GM21447 (cell line): ENCODE data around the gene IMPDH1.

ENCODE experiments used
- ATAC-seq: cut with Tn5 transposase; IDR thresholded peaks from one replicate; pipeline ENCODE4 v1.9.1; 2021; ENCODE audit not compliant: unreplicated experiment

IMPDH1 gene

DNA sequence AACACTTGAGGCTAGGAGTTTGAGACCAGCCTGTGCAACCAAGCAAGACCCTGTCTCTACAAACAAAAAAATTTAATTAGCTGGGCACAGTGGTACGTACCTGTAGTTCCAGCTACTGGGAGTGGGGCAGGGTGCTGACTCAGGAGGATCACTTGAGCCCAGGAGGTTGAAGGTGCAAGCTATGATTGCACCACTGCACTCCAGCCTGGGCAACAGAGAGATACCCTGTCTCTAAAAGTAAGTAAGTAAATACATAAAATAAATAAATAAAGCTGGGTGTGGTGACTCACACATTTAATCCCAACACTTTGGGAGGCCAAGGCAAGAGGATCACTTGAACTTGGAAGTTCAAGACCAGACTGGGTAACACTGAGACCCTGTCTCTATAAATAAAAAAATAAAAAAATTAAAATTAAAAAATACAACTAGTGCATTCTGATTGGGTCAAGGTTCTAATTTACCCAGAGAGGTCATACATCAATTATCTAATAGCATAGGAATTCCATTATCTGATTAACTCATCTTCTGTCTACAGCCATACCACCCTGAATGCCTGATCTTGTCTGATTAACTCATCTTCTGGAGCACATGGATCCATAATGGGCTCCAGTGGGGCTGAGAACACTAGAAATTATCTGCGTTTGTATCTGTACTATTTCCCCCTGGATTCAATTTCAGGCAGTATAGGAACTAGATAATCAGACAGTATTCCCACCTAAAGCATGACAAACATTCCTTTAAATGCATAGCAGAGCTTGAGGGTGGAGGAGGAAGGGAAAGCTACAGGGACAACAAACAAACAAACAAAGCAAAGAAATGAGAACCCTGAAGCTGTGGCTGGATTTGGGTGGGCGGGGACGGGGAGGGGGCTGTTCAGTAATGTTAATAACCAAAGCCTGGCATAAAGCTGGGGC lies 24.9 kb upstream of the IMPDH1 start:
- ATAC-seq = no peak

DNA sequence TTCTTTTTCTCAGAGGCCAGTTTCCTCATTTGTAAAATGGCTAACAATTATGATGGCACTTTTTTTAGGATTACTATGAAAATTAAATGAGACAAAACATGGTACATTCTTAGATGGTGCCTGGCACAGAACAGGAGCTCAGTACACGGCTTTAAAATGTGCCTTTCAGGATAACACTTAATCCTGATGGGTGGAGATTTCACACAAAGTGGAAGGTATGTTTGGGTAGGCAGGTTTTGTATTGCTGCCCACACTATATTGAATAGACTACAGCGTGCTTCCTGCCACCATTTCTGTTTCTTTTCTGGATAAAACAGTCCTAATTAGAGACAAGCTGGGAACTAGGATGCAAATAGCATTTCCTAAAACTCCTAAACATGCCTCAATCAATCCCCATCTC lies 22.0 kb upstream of the IMPDH1 start:
- no peak for ATAC-seq

DNA sequence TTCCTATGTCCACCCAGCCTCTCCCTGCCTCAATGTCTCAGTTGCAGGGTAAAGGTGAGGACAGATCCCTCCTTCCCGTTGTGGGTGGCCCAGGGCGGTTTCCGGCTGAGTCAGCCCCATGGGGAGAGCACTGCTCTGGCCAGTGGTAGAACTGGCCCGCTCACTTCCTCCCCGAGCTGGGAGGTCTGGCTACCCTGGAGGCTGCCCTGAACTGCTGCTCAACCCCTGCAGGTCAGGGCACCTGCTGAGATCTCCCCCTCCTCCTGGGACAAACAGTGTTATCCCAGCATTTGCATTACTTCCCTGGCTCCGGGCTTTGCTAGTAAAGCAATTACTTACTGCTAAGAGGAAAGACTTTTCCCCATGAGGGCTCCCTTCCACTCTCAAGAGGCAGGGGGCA lies 21.4 kb upstream of the IMPDH1 start:
- ATAC-seq = no peak

DNA sequence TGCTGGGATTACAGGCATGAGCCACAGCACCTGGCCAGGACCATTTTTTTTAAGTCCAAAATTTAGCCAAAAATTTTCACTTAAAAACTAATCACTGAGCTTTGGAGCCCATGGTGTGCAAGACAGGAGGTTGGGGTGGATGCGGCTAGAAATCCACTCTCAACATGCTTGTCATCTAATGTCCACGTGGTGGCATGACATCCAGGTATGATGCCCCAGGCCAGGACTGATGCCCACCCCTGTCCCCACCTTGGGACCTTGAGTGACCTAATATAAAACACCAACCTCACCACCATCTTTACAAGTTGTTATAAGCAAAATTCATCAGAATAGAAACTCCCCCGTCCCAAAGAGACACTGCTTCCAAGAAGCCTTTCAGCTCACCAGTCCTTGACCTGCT lies 20.4 kb upstream of the IMPDH1 start:
- ATAC-seq = no peak

DNA sequence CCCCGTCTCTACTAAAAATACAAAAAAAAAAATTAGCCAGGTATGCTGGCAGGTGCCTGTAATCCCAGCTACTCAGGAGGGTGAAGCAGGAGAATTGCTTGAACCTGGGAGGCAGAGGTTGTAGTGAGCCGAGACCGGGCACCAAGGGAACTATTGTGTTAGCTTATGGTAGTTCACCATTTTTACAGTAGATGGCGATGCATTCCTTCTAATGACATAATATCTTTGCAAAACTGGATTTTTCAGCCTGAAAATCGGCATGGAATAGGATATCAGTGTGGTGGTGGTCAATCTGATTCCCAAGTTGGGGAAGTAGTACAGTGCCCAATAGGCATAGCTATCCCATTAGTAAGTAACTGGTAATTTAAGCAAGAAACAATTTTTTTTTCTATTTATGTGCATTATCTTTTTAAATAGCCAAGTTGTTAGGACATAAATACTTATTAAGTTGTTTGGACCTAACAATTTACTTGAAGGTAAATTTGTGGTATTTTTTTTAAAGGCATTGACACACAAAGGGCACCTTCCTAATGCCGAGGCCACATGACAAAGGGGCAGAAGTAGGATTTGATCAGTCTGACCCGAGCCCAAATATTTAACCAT lies 17.6 kb upstream of the IMPDH1 start:
- ATAC-seq = peak; percentile 52

DNA sequence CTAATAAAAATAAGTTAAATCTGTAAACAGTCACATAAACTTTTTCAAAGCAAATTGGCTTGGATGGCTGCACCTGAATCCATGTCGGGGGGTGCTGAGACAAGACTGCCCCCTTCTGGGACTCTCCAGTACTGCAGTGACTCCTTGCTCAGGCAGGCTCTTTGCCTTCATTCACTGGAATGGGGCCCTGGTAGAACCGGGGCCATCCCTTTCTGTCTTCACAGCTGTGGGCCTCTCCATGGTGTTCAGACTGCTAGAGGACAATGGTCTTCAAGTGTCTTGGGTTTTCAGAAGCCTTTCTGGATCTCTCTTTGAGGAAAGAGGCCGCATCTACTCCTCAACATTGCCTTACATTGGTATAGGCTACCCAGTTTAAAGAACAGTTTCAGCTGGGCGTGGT lies 16.1 kb upstream of the IMPDH1 start:
- ATAC-seq = no peak

DNA sequence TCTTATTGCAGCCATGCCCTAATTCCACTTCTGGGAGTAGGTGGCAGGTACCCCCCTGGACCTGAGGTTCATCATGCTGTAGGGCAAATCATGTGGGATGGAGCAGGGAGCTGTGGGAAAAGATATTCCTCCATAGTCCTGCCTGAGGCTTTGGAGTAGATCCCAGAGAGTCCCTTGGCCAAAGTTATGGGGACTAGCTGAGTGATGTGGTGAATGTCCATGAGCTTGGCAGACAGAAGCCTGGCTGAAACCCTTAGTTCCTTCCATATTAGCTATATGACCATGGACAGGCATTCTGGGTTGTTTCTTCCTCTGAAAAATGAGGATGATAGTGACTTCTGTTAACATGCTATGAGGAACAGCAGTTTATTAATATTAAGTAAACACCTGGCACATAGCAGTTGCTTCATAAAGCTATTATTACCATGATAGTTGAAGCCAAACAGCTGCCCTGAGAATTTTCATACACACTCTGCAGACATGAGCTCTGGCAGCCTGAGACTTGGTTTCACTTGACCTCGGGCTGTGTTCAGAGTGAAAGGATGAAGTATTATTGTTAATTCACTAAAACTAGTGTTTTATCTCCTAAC lies 15.0 kb upstream of the IMPDH1 start:
- ATAC-seq = no peak

DNA sequence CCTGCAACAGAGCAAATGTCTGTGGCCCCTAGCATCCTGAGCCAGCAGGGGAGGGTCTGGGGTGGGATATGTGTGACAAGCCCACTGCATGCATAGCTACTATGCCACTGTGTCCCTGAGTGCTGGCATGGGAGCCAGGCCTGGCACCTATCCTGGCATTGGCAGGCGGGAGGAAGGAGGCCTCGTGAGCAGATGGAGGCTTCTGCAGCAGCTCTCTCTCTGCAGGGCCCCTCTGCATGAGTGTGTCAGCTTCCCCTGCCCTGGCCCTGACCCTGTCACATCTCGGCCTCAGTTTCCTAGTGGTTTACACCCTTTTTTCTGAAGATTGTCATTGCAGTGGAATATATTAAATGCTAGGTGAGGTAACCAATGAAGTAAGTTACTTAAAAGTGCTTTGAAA lies 13.1 kb upstream of the IMPDH1 start:
- no peak for ATAC-seq

DNA sequence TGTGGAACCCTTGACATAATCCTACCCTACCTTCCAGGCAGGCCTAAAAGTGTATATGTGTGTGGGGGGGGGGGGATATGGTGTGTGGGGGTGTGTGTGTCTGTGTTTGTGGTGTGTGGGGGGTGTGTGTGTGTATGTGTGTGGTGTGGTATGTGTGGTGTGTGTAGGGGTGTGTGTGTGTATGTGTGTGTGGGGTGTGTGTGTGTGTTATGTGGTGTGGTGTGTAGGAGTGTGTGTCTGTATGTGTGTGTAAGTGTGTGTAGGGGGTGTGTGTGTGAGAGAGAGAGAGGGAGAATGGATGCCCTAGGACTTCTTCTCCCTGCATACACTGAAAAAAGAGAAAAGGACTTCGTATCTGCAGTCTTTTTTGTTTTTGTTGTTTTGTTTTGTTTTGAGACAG lies 12.3 kb upstream of the IMPDH1 start:
- ATAC-seq = no peak

DNA sequence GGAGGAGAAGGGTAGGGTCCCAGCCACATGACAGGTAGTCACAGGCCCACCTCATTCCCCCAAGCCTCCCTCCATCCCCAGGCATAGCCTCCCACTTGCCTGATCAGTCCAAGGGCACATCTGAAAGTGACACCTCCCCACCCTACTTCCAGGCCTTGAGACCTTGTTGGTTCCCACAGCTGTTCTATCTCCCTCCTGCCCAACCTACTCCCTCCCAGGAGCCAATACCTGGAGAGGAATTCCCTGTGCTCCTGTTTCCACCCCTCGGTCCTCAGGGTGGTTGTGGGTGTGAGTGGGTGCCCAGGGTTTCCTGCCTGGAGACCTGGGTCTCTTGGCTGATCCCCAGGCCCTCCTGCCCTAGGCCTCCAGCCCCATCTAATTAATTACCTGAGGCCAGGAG lies 11.6 kb upstream of the IMPDH1 start:
- no peak for ATAC-seq

DNA sequence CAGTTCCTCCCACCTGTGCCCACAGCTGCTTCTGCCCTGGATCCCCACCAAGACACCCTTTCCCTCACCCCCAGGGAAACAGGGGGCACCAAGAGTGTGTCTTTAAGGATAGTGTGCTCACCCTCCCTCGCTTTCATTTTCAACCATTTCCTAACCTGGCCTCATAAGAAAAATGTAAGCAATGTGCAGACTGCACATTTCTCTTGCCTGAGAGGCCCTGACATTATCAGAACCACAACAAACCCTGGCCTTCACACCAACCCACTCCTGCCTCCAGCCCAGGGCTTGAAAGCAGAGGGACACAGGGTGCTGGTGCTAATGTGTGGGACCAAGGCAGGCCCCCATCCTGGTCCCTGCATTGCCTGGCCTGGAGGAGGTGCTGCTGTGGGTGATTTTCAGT lies 11.0 kb upstream of the IMPDH1 start:
- ATAC-seq = no peak

DNA sequence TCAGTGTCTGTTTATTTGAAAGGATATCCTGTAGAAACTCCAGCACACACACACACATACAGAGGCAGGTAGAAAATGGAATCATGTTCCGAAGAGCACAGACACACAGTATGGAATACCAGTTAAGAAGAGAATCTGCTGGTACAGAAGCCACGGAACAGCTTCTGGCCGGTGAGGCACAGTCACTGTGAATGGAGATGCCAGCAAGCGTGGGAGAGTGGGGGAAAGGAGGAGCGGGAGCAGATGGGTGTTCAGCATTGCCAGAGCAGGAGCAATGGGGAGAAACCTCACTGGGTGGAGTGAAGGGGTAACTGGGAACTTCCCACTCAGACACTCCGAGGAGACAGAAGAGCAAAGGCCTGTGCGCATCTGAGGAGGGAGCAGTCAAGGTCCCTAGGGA lies 9.5 kb upstream of the IMPDH1 start:
- no peak for ATAC-seq

DNA sequence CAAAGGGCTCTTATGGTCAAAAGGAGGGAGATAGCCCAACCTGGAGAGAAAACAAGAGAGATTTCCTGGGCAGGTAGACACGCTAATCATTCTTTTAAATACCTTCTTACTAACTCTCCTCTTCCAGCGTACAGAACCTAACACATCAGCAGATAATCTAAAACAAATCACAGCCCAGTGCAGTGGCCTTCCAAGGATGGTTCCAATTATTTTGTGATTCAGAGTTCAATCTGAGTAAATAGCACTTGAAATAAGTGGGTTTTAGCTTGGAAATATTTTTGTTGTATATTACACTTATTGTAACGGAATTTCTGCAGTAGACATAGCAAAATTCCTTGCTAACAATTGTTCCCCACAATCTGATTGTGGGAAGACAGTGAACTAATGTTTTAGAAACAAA lies 7.3 kb upstream of the IMPDH1 start:
- no peak for ATAC-seq

DNA sequence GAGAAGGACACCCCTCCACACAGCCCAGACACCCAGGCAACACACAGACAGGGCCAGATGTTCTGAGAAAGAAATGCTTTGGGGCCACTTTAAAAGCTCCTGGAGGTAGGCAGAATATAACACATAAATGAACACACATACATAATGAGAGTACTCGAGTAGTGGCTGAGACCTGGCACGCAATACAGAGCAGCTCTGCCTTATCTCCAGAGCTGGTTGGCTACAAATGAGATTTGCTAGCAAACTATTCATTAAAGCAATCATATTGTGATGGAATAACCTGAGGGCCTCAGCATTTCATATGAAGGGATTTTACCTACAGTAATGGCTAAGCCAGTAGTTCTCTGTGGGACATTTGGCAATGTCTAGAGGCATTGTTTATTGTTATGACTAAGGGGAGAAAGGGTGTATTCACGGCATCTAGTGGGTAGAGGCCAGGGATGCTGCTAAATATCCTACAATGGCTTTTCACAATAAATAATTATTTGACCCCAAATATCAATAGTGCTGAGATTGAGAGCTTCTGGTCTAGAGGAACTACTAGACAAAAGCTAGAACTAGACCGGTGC lies 5.5 kb upstream of the IMPDH1 start:
- no peak for ATAC-seq

DNA sequence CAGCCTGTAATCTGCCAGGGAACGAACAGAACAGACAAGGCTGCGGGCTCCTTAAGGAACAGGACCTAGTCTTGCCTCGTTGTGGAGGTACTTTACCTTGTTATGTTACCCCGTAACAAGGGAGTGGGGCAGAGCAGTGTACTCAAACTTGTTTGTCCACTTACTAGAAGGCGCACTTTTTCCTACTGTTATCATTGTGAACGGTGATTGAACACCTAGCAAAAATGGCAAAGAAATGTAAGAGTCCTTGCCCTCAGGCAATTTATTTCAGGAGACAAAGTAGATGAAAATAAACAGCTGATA lies 620 bp upstream of the IMPDH1 start:
- ATAC-seq = no peak

DNA sequence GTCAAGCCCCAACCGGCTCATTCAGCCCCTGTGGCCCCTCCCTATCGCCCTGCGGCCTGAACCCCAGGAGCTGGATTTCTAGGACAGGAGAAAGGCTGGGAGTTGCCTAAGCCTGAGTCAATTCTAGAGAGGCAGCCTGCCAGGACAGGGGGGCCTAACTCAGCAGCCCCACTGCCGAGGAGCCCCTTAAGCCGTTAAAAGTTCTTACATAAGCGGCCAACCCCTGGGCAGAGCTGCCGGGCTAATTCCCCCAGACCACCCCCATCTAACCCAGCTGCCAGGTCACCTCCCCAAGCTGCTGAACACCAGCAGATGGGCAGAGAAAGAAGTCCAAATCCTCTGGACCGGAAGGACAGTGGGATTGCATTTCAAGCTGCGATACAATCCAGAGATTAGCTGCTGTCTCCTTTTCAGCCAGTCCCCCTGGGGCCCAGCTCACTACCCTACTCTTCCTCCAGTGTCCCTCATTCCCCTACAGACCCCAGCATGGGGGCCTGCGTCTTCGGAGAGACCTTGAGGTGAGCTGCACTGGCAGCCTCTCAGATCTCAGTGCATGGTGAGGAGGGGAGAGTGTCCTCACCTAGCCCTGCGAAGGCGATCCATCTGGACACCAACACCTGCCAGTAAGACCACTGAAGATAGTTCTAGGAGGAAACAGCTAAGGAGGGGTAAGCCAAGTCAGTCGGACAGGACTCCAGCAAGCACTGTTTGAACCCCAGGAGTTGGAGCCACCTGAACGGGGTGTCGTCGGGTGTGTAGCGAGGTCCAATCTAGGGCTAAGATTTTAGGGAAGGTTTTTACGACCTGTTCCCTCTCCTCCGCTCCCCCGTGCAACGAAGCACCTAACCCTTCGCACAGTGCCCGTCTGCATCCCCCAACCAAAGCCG lies 830 bp downstream of the IMPDH1 start:
- no peak for ATAC-seq

DNA sequence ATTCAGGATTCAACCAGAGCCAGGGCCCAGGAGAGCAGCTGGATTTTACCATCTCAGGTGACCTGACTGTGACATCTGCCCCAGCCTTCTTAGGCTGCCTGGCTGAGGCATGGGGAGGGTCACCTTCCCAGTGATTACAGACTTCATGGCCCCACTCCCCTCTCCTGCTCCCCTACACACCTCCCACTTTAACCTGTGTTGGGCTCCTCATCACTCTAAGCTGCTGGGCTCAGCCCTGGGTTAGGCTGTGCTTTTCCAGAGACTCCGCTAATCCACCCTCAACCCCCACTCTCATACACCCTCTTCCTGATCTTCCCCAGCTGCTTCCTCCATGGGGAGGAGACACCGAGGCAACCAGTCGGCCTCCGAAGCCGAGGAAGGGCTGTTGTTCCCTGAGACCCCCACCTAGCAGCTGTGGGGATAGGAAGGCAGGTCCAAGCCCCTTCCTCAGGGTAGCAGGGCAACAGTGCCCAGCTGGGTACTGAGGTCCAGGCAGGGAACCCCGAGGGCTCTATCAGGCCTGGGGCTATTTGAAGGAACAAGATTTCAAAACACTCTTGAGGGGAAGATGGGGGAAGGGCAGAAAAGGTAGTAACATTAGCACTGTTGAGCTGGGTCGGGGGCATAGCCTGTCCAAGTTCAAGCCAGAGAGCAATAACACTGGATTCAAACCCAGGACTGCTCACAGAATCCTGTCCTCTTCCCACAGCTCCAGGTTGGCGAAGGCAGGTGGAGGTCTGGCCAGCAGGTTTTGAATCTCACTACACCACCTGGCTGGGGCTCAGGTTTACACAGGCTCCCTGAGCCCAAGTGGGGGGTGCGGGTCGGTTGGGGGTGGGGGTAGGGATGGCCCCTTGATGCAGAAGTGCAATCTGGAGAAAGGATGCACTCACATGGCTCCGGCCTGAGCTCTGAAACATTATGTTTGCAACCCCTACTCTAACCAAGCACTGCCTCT lies 1.8 kb downstream of the IMPDH1 start:
- no peak for ATAC-seq

DNA sequence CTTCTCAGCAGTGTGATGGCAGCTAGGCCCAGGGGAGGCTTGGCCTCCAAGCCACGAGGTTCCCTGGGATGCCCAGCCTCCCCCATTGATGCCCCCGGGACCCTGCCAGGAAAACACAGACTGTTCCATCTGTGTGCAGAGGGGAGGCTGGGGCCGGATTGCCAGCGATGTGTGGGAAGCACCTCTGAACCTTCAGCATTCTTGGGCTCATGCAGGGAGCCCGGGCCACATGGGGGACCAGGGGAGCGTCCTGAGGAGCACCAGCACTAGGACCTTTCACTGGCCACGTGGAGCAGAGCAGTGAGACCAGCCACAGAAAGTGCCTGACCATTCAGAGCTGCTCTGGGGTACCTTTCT lies 2.6 kb downstream of the IMPDH1 start:
- no peak for ATAC-seq

DNA sequence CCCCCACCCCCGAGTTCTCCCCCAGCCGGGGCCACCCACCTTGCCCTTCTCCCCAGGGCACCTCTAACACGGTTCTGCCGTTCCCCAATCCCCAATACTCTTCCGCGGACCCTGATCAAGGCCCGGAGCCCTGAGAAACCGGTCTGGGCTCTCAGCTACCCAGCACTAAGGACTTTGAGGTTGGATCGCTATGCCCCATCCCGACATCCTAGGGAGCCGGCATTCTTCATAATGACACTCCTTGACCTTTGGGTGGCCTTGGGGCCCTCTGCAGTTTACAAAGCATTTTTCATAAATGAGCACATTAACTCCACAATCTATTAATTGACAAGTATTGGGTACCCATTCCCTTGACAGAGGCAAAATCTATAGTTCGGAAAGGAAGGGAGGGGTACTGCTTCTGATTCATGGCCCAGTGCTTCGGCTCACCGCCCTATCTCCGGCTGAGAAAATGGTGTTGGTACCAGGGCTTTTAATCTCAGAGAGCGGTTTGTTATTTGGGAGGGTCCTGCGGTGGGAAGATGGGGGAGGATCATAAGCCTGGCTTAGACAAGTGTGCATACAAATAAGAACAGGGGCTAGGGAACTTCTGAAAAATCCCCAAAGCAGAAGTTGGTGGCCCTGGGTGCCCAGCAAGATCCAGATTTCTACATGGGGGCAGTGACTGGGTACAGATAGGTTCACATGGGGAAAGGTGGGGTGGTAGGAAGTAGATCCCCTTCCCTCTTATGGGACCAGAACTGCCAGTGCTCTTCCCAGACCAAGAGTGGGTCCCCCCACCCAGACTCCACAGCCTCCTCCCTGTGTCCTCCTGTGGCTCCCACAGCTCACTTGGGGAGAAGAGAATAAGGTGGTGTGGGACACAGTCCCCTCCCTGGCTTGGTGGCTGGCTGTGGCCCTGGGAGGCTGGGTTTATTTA lies 3.2 kb downstream of the IMPDH1 start:
- ATAC-seq = no peak
